PC-3 (cell line): ENCODE measurements around the gene NGF. TPM values are rescaled to one million over a fixed set of nuclear protein-coding genes. Genes with fewer than 3 reads are reported as not detected.

Source experiments
- ATAC-seq: fragments of 200-7000 bp; cut with Tn5 transposase; 2 replicates; pipeline ENCODE4 v1.9.1; 2020; ENCODE audit warnings: mild to moderate bottlenecking, moderate library complexity
- BruUV-seq: library from RNA; stranded (reverse); fragments of 400-500 nt; replicated peaks from 2 replicates; lab custom pipeline; 2021; lab: Mats Ljungman, UMichigan
- CTCF ChIA-PET: fragments of 300-600 bp; sonication (Branson Sonifier 250); formaldehyde crosslinking; loops from one replicate; lab custom pipeline; 2022; ENCODE audit warnings: antibody characterized with exemption; lab: Charles Lee
- POLR2A ChIA-PET: fragments of 300-600 bp; sonication (Branson Sonifier 250); formaldehyde crosslinking; loops from one replicate; lab custom pipeline; 2022; ENCODE audit warnings: antibody characterized with exemption; ENCODE audit not compliant: unreplicated experiment; lab: Charles Lee
- DNase-seq: peaks from one replicate; pipeline ENCODE4 v3.0.0-alpha.2; 2015
- H2AFZ ChIP-seq: fragments of 300-600 bp; sonication (generic); 2 replicates; pipeline ENCODE4 v1.6.0; 2016; ENCODE audit warnings: antibody characterized with exemption, low read length
- H3F3A ChIP-seq: fragments of 300-600 bp; sonication (generic); one replicate; pipeline ENCODE4 v1.6.0; 2017; ENCODE audit warnings: antibody characterized with exemption, low read length, control low read depth, mild to moderate bottlenecking; ENCODE audit not compliant: unreplicated experiment
- H3K27ac ChIP-seq: fragments of 300-600 bp; sonication (generic); 2 replicates; pipeline ENCODE4 v1.5.1; 2016; ENCODE audit warnings: mild to moderate bottlenecking, low read length
- H3K27me3 ChIP-seq: fragments of 300-600 bp; sonication (generic); 2 replicates; pipeline ENCODE4 v1.6.1; 2016; ENCODE audit warnings: low read length, mixed read lengths
- H3K36me3 ChIP-seq: fragments of 300-600 bp; sonication (generic); 2 replicates; pipeline ENCODE4 v1.6.1; 2016; ENCODE audit warnings: low read depth, mixed run types, low read length, mixed read lengths
- H3K4me1 ChIP-seq: fragments of 300-600 bp; sonication (generic); 2 replicates; pipeline ENCODE4 v1.5.1; 2016; ENCODE audit warnings: low read length; ENCODE audit not compliant: insufficient read depth
- H3K4me2 ChIP-seq: fragments of 300-600 bp; sonication (generic); 2 replicates; pipeline ENCODE4 v1.6.0; 2016; ENCODE audit warnings: low read length
- H3K4me3 ChIP-seq: fragments of 300-600 bp; sonication (generic); 2 replicates; pipeline ENCODE4 v1.5.1; 2016; ENCODE audit warnings: mild to moderate bottlenecking, low read length, mixed read lengths
- H3K79me2 ChIP-seq: fragments of 300-600 bp; sonication (generic); 2 replicates; pipeline ENCODE4 v1.6.1; 2017; ENCODE audit warnings: low read length, mixed read lengths
- H3K9ac ChIP-seq: fragments of 300-600 bp; sonication (generic); 2 replicates; pipeline ENCODE4 v1.6.0; 2016; ENCODE audit warnings: mild to moderate bottlenecking, low read length
- H3K9me2 ChIP-seq: fragments of 300-600 bp; sonication (generic); replicated peaks from 2 replicates; pipeline ENCODE4 v1.6.1; 2016; ENCODE audit warnings: mixed run types, low read length, mixed read lengths
- H3K9me3 ChIP-seq: fragments of 300-600 bp; sonication (generic); 2 replicates; pipeline ENCODE4 v1.6.1; 2016; ENCODE audit warnings: low read length, mixed read lengths
- H4K20me1 ChIP-seq: fragments of 300-600 bp; sonication (generic); 2 replicates; pipeline ENCODE4 v1.6.1; 2016; ENCODE audit warnings: low read length, mixed read lengths
- EZH2 ChIP-seq: fragments of 300-600 bp; sonication (generic); IDR thresholded peaks from one replicate; pipeline ENCODE4 v1.6.1; 2017; ENCODE audit warnings: antibody characterized with exemption, mild to moderate bottlenecking, low read length; ENCODE audit not compliant: unreplicated experiment
- EZH2phosphoT487 ChIP-seq: fragments of 300-600 bp; sonication (generic); IDR thresholded peaks from 2 replicates; pipeline ENCODE4 v1.6.1; 2018; ENCODE audit warnings: mild to moderate bottlenecking, antibody characterized with exemption, low read length, borderline replicate concordance
- intact Hi-C: fragments of 100-400 bp; cut with micrococcal nuclease; formaldehyde crosslinking; loops from 2 replicates; pipeline ENCODE4 v1.9.0; 2023
- total RNA-seq: library from RNA; depleted of rRNA; stranded (reverse); fragments of >200 nt; gene quantifications from 2 replicates; pipeline ENCODE4 v1.2.3, GENCODE V29; 2014
- TF ChIP-seq, protein P1 (sequence below): fragments of 300-600 bp; sonication (generic); conservative IDR thresholded peaks from 2 replicates; pipeline ENCODE4 v1.5.1; 2017; ENCODE audit warnings: antibody characterized with exemption, low read depth, mild to moderate bottlenecking, low read length

The NGF gene
- total RNA-seq, 1 experiment from 2014 or later, result 2.4 TPM

DNA sequence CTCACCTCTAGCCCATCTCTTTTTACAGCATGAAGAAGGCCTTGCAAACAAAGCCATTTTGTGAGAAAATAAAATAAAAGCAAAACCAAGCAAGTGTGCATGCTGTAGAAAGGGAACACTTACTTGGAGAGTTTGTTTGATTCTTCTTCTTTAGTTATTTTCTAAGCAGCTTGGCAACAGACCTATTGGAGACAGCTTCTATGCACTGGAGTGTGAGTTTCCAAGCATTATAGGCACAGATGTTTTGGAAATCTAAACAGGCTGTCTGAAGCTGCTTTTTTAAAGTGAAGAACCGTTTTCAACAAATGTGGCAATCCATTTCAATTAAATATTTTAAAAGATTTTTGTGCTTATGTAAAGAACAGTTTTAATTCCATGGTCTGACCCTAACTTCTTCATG, 76.6 kb downstream of the NGF start:
- H3K4me3 ChIP-seq, result no peak overlapping the region
- no peak overlapping the region for H2AFZ ChIP-seq
- no peak overlapping the region for H3K27ac ChIP-seq
- no peak for TF ChIP-seq EZH2
- DNase-seq, result no peak
- H3K9me2 ChIP-seq, result no peaks in the 10 kb centered on the region
- H4K20me1 ChIP-seq, result no peaks in the 10 kb centered on the region
- no peak overlapping the region for H3K9ac ChIP-seq
- H3K4me1 ChIP-seq, result no peaks in the 10 kb centered on the region
- H3K36me3 ChIP-seq, result peaks cover 11% of the 10 kb centered on the region; the same call in 1 of the 2 replicates
- no TSS peak for BruUV-seq
- H3F3A ChIP-seq, result no peaks in the 10 kb centered on the region
- no peak for ATAC-seq
- intact Hi-C loops, result no loop called here
- peaks cover 18% of the 10 kb centered on the region; the same call in 1 of the 2 replicates for H3K9me3 ChIP-seq
- no peak overlapping the region for H3K4me2 ChIP-seq
- CTCF ChIA-PET, result no interaction called here
- POLR2A ChIA-PET, result no interaction called here
- H3K27me3 ChIP-seq, result no peaks in the 10 kb centered on the region
- no peaks in the 10 kb centered on the region for H3K79me2 ChIP-seq

DNA sequence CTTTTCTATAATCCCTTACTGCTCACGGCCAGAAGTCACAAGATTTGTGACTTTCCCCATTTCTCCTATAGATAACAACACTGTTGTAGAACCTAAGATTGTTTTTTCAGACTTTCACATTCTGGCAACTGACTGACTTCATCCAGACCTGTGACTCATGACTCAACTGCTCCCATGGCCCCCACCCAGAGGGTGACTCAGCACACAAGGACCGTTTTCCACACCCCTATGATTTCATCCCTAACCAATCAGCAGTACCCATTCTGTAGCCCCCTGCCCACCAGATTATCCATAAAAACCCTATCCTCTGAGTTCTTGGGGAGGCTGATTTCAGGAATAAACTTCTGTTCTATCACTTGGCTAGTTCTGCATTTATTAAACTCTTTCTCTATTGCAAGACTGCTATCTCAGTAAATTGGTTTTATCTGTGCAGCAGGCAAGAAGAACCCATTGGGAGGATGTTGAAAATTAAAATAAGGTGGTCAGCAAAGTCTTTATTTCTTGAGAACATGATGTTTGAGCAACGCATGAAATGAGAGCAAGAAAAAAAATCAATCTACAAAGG, 79.7 kb downstream of the NGF start:
- Histone ChIP-seq H3K79me2 (no peaks in the 10 kb centered on the region), H3K36me3 (peaks cover 11% of the 10 kb centered on the region; the same call in 1 of the 2 replicates), H3F3A (no peaks in the 10 kb centered on the region), H4K20me1 (no peaks in the 10 kb centered on the region), H3K4me2 (no peak overlapping the region), H3K4me1 (no peaks in the 10 kb centered on the region), H3K4me3 (no peak overlapping the region), H3K9ac (no peak overlapping the region), H3K27me3 (no peaks in the 10 kb centered on the region), H3K9me2 (no peaks in the 10 kb centered on the region), H2AFZ (no peak overlapping the region), H3K27ac (no peak overlapping the region), H3K9me3 (peaks cover 18% of the 10 kb centered on the region; the same call in 1 of the 2 replicates)
- TF ChIP-seq, protein P1, sequence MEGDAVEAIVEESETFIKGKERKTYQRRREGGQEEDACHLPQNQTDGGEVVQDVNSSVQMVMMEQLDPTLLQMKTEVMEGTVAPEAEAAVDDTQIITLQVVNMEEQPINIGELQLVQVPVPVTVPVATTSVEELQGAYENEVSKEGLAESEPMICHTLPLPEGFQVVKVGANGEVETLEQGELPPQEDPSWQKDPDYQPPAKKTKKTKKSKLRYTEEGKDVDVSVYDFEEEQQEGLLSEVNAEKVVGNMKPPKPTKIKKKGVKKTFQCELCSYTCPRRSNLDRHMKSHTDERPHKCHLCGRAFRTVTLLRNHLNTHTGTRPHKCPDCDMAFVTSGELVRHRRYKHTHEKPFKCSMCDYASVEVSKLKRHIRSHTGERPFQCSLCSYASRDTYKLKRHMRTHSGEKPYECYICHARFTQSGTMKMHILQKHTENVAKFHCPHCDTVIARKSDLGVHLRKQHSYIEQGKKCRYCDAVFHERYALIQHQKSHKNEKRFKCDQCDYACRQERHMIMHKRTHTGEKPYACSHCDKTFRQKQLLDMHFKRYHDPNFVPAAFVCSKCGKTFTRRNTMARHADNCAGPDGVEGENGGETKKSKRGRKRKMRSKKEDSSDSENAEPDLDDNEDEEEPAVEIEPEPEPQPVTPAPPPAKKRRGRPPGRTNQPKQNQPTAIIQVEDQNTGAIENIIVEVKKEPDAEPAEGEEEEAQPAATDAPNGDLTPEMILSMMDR, result no peak
- TF ChIP-seq EZH2phosphoT487 (no peak), EZH2 (no peak)
- intact Hi-C loops, result no loop called here
- ChIA-PET POLR2A (no interaction called here), CTCF (no interaction called here)
- ATAC-seq, result no peak
- BruUV-seq, result no TSS peak
- peak; percentile 19 for DNase-seq

DNA sequence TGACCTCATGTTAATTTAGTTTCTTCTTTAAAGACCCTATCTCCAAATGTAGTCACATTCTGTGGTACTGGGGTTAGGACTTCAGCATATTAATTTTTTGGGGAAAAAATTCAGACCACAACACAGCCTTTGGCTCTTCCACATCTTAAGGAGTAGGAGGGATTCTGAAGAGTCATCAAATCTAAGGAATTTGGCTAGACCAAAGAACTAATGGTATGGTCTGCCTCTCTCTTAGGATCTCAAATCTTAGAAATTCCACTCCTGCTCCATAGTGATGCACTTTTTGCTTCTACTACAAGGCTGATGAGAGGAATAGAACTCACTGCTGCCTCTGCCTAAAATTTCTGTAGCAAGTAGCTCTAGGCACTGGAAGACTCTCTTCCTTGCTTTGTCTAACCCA, 80.5 kb downstream of the NGF start:
- no peak overlapping the region for H3K9ac ChIP-seq
- intact Hi-C loops, result no loop called here
- no TSS peak for BruUV-seq
- no peaks in the 10 kb centered on the region for H3K4me1 ChIP-seq
- H3F3A ChIP-seq, result no peaks in the 10 kb centered on the region
- no peak overlapping the region for H3K4me3 ChIP-seq
- no peaks in the 10 kb centered on the region for H3K79me2 ChIP-seq
- TF ChIP-seq EZH2phosphoT487, result no peak
- no peak for TF ChIP-seq EZH2
- TF ChIP-seq, protein P1, result no peak
- ChIA-PET CTCF (no interaction called here), POLR2A (no interaction called here)
- H3K4me2 ChIP-seq, result no peak overlapping the region
- no peaks in the 10 kb centered on the region for H3K9me2 ChIP-seq
- H3K27ac ChIP-seq, result no peak overlapping the region
- H3K9me3 ChIP-seq, result peaks cover 18% of the 10 kb centered on the region; the same call in 1 of the 2 replicates
- no peaks in the 10 kb centered on the region for H4K20me1 ChIP-seq
- H3K36me3 ChIP-seq, result peaks cover 11% of the 10 kb centered on the region; the same call in 1 of the 2 replicates
- H2AFZ ChIP-seq, result no peak overlapping the region
- H3K27me3 ChIP-seq, result no peaks in the 10 kb centered on the region
- no peak for ATAC-seq
- DNase-seq, result no peak
